HL-60 (cell line): ENCODE measurements around the gene ICAM1.

ENCODE experiments used
- GABPA ChIP-seq: IDR thresholded peaks from 2 replicates; pipeline ENCODE4 v1.6.1; 2012; ENCODE audit warnings: low read depth
- POLR2AphosphoS5 ChIP-seq: IDR thresholded peaks from 2 replicates; pipeline ENCODE4 v1.6.1; 2012; ENCODE audit warnings: low read depth
- TF ChIP-seq, protein P1 (sequence below): IDR thresholded peaks from one replicate; pipeline ENCODE4 v1.5.1; 2011; ENCODE audit warnings: low read length, control low read depth, inconsistent platforms; ENCODE audit not compliant: insufficient read depth

DNA sequence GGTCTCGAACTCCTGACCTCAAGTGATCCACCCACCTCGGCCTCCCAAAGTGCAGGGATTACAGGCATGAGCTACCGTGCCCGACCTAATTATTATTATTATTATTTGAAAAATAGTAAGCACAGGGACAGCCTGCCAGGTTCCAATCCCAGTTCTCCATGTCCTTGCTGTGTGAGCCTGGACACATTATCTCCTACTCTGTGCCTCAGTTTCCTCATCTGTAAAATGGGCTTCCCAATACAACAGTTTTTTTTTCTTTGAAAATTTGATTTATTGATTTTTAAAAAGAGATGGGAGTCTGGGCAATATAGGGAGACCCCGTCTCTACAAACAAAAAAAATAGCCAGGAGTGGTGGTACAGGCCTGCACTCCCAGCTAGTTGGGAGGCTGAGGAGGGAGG is 35.4 kb downstream of the ICAM1 start:
- TF ChIP-seq, protein P1, sequence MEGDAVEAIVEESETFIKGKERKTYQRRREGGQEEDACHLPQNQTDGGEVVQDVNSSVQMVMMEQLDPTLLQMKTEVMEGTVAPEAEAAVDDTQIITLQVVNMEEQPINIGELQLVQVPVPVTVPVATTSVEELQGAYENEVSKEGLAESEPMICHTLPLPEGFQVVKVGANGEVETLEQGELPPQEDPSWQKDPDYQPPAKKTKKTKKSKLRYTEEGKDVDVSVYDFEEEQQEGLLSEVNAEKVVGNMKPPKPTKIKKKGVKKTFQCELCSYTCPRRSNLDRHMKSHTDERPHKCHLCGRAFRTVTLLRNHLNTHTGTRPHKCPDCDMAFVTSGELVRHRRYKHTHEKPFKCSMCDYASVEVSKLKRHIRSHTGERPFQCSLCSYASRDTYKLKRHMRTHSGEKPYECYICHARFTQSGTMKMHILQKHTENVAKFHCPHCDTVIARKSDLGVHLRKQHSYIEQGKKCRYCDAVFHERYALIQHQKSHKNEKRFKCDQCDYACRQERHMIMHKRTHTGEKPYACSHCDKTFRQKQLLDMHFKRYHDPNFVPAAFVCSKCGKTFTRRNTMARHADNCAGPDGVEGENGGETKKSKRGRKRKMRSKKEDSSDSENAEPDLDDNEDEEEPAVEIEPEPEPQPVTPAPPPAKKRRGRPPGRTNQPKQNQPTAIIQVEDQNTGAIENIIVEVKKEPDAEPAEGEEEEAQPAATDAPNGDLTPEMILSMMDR, result no peak
- TF ChIP-seq GABPA (no peak), POLR2AphosphoS5 (no peak)
